GM12864 (cell line): ENCODE data around the gene MAP2.

ENCODE experiments used
- DNase-seq: peaks from one replicate; pipeline ENCODE4 v3.0.0-alpha.2; 2011; ENCODE audit warnings: low read depth
- H3K4me3 ChIP-seq: 2 replicates; pipeline ENCODE4 v1.5.1; 2011; ENCODE audit warnings: mild to moderate bottlenecking, low read depth, low read length, control low read depth
- CTCF ChIP-seq: IDR thresholded peaks from 2 replicates; pipeline ENCODE4 v1.5.1; 2011; ENCODE audit warnings: low read depth, mild to moderate bottlenecking, moderate library complexity, low read length, control low read depth, inconsistent platforms; ENCODE audit errors: missing control alignments

Gene MAP2

DNA sequence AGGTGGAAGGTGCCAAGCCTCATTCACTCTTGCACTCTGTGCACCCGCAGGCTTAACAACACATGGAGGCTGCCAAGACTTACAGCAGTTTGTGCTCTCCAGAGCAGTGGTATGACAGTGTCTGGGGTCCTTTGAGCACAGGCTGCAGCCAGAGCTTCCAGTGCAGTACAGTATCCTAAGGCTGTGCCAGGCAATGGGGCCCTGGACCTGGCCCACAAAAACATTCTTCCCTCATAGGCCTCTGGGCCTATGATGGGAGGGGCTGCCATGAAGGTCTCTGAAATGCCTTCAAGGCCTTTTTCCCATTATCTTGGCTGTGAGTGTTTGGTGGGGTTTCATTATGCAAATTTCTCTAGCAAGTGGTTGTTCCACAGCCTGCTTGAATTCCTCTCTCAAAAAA lies 74.8 kb downstream of the MAP2 start:
- no peak for TF ChIP-seq CTCF
- no peak overlapping the region for H3K4me3 ChIP-seq
- no peak for DNase-seq

DNA sequence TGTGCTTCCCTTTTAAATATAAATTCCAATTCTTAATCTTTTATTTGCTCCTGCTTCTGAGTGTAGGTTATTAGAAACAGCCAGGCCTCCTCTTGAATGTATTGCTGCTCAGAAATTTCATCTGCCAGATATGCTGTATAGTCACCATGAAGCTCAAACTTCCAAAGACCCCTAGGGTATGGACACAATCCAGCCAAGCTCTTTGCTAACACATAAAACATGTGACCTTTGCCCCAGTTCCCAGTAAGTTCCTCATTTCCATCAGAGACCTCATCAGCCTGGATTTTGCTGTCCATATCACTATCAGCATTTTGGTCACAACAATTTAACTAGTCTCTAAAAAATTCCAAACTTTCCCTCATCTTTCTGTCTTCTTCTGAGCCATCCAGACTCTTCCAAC lies 75.2 kb downstream of the MAP2 start:
- no peak for TF ChIP-seq CTCF
- no peak overlapping the region for H3K4me3 ChIP-seq
- no peak for DNase-seq

DNA sequence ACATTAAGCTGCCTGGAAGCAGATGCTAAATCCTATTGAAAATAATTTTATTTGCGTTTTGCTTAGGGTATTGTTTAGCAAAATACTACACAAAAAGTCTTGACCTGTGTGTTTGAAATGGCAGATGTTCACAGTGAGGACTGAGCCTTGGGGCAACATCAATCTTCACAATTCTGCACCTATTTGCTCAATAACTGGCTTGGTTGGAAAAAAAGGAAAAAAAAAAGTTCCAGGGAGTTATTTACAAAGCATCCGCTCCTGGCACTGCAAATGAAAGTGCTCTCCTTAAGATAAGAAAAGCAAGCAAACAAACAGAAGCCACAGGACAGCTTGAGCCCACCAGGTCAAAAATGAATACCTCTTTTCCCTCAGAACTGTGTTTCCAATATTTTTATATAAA lies 77.7 kb downstream of the MAP2 start:
- DNase-seq: no peak
- no peak for TF ChIP-seq CTCF
- no peak overlapping the region for H3K4me3 ChIP-seq

DNA sequence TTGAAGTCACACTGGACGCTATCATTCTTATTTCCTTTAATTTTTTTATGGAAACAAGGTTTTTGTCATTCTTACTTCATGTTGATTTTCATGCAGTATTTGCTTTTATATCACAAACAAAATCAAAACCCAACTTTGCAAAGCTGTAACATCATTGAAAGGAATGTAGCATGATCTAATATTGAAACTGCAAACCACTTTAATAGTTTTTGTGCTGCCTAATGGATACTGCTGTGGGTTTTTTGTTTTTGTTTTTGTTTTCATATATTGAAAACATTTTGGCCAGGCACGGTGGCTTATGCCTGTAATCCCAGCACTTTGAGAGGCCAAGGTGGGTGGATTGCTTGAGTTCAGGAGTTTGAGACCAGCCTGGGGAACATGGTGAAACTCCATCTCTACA lies 81.6 kb downstream of the MAP2 start:
- no peak for TF ChIP-seq CTCF
- no peak for DNase-seq
- no peak overlapping the region for H3K4me3 ChIP-seq

GRCh38 chr2:209508255-209508654 lies 84.4 kb downstream of the MAP2 start:
- no peak for TF ChIP-seq CTCF
- H3K4me3 ChIP-seq: no peak overlapping the region
- no peak for DNase-seq

DNA sequence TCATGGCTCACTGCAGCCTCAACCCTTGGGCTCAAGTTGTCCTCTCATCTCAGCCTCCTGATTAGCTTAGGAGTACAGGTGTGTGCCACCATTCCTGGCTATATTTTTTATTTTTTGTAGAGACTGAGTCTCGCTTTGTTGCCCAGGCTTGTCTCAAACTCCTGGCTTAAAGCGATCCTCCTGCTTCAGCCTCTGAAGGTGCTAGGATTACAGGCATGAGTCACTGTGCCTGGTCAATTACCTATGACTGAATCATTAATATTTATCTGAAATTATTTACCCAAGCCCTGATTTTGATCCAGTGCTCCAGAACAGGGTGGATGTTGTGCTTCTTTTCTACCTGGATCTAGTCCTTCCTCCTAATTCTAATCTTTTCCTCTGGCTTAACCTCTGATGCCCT lies 87.8 kb downstream of the MAP2 start:
- H3K4me3 ChIP-seq: no peak overlapping the region
- no peak for DNase-seq
- TF ChIP-seq CTCF: no peak

DNA sequence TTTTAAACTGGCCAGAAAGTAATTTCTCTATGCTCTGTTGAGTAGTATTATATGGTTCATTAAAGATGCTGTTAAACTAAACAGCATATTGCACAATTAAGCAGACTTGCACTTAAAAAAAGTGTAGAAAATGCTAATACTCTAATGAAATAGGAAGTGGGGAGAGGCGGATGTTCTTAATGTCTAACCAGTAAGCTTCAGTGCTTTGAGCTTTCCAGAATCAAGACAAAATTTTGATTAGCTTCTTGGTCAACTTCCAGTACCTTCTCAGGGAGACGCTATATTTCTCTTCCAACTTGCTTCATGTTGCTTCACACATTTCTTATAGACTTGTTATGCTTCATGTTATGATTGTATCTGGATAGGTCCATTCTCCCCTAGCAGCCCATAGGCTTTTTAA lies 89.1 kb downstream of the MAP2 start:
- TF ChIP-seq CTCF: no peak
- DNase-seq: no peak
- no peak overlapping the region for H3K4me3 ChIP-seq
